Caco-2 (cell line): ENCODE measurements around the gene ARHGDIA. TPM values are rescaled to one million over a fixed set of nuclear protein-coding genes. Genes with fewer than 3 reads are reported as not detected.
A peak's percentile ranks its signal among the peaks of the same experiment; 100 is the strongest.

ENCODE experiments used
- BruUV-seq: library from RNA; stranded (reverse); fragments of 400-500 nt; replicated peaks from 2 replicates; lab custom pipeline; 2021; lab: Mats Ljungman, UMichigan
- CTCF ChIA-PET: fragments of 300-600 bp; sonication (Branson Sonifier 250); formaldehyde crosslinking; loops from one replicate; lab custom pipeline; 2022; ENCODE audit warnings: antibody characterized with exemption; lab: Charles Lee
- POLR2A ChIA-PET: fragments of 300-600 bp; sonication (Branson Sonifier 250); formaldehyde crosslinking; loops from one replicate; lab custom pipeline; 2022; ENCODE audit warnings: antibody characterized with exemption; lab: Charles Lee
- DNase-seq, 2 experiments: peaks; one replicate each; pipeline versions ENCODE4 v3.0.0 to v3.0.0-alpha.2; 2020 to 2022
- H3K27me3 ChIP-seq: replicated peaks from 2 replicates; pipeline ENCODE4 v1.6.0; 2011; ENCODE audit warnings: low read length; ENCODE audit not compliant: control insufficient read depth, insufficient read depth
- H3K36me3 ChIP-seq: 2 replicates; pipeline ENCODE4 v1.5.1; 2011; ENCODE audit warnings: low read length; ENCODE audit not compliant: control insufficient read depth, insufficient read depth
- H3K4me1 ChIP-seq: fragments of 250-450 bp; sonication (Bioruptor Pico); 2 replicates; pipeline ENCODE4 v1.5.1; 2020; ENCODE audit warnings: mild to moderate bottlenecking
- H3K4me3 ChIP-seq: 2 replicates; pipeline ENCODE4 v1.5.1; 2011; ENCODE audit warnings: low read depth, mild to moderate bottlenecking, control low read depth, low read length
- H3K9me3 ChIP-seq: fragments of 250-450 bp; sonication (Bioruptor Pico); 2 replicates; pipeline ENCODE4 v1.5.1; 2020; ENCODE audit warnings: mild to moderate bottlenecking, moderate library complexity
- H3K27ac Mint-ChIP-seq: one replicate; pipeline ENCODE4 v1.8.0; 2022; ENCODE audit warnings: mixed read lengths; ENCODE audit not compliant: unreplicated experiment
- H3K27me3 Mint-ChIP-seq: one replicate; pipeline ENCODE4 v1.8.0; 2022; ENCODE audit warnings: mixed read lengths; ENCODE audit not compliant: insufficient read depth, unreplicated experiment
- H3K36me3 Mint-ChIP-seq: one replicate; pipeline ENCODE4 v1.8.0; 2022; ENCODE audit warnings: mild to moderate bottlenecking, mixed read lengths; ENCODE audit not compliant: insufficient read depth, unreplicated experiment
- H3K4me1 Mint-ChIP-seq: one replicate; pipeline ENCODE4 v1.8.0; 2022; ENCODE audit warnings: low read depth, mixed read lengths; ENCODE audit not compliant: unreplicated experiment
- H3K4me3 Mint-ChIP-seq: one replicate; pipeline ENCODE4 v1.8.0; 2022; ENCODE audit warnings: mild to moderate bottlenecking, moderate library complexity, mixed read lengths; ENCODE audit not compliant: unreplicated experiment
- H3K9me3 Mint-ChIP-seq: one replicate; pipeline ENCODE4 v1.8.0; 2022; ENCODE audit warnings: mixed read lengths; ENCODE audit not compliant: unreplicated experiment
- intact Hi-C: fragments of 100-400 bp; cut with micrococcal nuclease; formaldehyde crosslinking; loops from one replicate; pipeline ENCODE4 v1.10.0; 2022; ENCODE audit not compliant: unreplicated experiment
- total RNA-seq: library from RNA; stranded (reverse); gene quantifications from 2 replicates; pipeline ENCODE4 v1.2.3, GENCODE V29; 2022
- TF ChIP-seq, protein P1 (sequence below), 2 experiments: fragments of 200-600 bp in 1 of 2; IDR thresholded peaks; 1 replicate in 1 of 2; 2 replicates in 1 of 2; pipeline versions ENCODE4 v1.5.1 to v1.8.0; 2011 to 2022; ENCODE audit warnings: antibody characterized with exemption in 1 of 2, control low read depth in 1 of 2, inconsistent platforms in 1 of 2, low read depth in 1 of 2, low read length in 1 of 2, mild to moderate bottlenecking in 1 of 2, moderate library complexity in 1 of 2; ENCODE audit not compliant: insufficient read depth in 1 of 2, severe bottlenecking in 1 of 2, unreplicated experiment in 1 of 2

Gene ARHGDIA
- total RNA-seq, 1 experiment from 2014 or later, result 253 TPM

DNA sequence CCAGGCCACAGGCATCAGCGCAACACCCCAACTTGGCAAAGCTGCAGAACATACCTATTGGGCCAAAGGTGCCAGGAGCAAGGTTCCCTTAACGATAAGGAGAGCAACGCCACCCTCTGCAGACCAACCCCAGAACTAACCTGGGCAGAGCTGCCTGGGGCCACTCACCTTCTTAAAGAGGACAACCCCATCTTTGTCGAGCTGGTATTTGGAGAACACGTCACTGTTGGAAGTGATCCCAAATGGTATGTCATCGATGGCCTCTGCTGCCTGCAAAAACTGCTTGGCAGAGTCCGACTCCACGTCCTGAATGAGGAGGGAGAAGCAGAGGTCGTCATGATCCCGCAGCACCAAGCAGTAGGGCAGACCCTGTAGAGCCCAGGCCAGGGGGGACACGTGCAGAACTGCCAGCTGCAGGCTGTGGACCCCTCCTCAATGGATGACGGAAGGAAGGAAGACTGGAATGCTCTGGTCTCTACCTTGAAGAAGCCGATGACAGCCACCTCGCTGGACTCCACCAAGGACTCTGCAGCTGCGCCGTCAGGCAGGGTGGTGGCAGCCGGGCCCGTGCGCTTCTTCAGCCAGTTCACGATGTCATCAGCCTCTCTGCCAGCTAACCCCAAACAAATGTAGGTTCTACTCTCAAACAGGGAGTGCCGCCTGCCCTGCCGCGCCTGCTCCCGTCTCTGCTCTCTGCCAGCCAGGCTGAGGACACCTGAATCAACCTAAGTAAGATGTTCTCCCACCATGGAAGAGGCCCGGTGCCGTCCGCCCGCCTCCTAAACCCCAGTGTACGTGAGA is 16.0 kb downstream of the ARHGDIA start:
- ChIA-PET CTCF (interaction anchor here (0.8 kb wide), 2 partner anchors 48 to 119 kb away, joined by 3 to 6 read pairs; no protein-coding TSS in a partner anchor), POLR2A (interaction anchor here (0.6 to 0.7 kb wide), 4 partner anchors 30 to 299 kb away, joined by 3 to 6 read pairs (median 4); partner anchors contain the start of gene PCYT2)
- TF ChIP-seq, protein P1, sequence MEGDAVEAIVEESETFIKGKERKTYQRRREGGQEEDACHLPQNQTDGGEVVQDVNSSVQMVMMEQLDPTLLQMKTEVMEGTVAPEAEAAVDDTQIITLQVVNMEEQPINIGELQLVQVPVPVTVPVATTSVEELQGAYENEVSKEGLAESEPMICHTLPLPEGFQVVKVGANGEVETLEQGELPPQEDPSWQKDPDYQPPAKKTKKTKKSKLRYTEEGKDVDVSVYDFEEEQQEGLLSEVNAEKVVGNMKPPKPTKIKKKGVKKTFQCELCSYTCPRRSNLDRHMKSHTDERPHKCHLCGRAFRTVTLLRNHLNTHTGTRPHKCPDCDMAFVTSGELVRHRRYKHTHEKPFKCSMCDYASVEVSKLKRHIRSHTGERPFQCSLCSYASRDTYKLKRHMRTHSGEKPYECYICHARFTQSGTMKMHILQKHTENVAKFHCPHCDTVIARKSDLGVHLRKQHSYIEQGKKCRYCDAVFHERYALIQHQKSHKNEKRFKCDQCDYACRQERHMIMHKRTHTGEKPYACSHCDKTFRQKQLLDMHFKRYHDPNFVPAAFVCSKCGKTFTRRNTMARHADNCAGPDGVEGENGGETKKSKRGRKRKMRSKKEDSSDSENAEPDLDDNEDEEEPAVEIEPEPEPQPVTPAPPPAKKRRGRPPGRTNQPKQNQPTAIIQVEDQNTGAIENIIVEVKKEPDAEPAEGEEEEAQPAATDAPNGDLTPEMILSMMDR (IDR thresholded peaks at IDR 0.05; ENCODE audit: insufficient read depth in 1 of 2, low read depth in 1 of 2, low read length in 1 of 2, severe bottlenecking in 1 of 2, unreplicated experiment in 1 of 2), result peak in 1 of 2 experiments; percentile 33
- Histone ChIP-seq H3K9me3 (no peaks in the 10 kb centered on the region), H3K27me3 (no peaks in the 10 kb centered on the region), H3K4me3 (no peak overlapping the region), H3K36me3 (peaks cover 11% of the 10 kb centered on the region), H3K4me1 (peaks cover 10% of the 10 kb centered on the region)
- Mint-ChIP-seq H3K27ac (no peak overlapping the region), H3K4me1 (peaks cover 7% of the 10 kb centered on the region), H3K4me3 (no peak overlapping the region), H3K36me3 (peaks cover 100% of the 10 kb centered on the region), H3K27me3 (no peaks in the 10 kb centered on the region), H3K9me3 (no peaks in the 10 kb centered on the region)
- DNase-seq, result no peak
- intact Hi-C loops, result no loop called here
- no TSS peak for BruUV-seq

DNA sequence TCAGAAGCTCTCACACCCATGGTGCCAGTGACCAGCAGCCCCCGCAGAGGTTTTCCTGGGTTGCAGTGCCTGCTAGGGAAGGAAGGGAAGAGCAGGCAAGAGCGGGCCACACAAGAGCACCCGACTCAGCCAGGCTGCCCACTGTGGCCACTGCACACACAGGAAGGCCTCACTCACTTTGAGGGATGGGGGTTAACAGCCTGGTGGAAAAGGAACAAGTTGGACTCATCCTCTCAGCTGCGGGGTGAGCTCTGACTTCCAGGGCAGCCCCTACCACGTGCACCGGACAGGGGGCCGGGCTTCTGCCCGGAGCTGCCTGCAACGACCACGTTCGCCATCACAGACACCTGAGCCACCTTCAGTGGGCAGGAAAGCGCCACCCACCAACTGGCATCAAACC is 18.9 kb downstream of the ARHGDIA start:
- peaks cover 6% of the 10 kb centered on the region for H3K36me3 ChIP-seq
- H3K9me3 ChIP-seq, result no peaks in the 10 kb centered on the region
- H3K27me3 Mint-ChIP-seq, result no peaks in the 10 kb centered on the region
- no peak for DNase-seq
- no peaks in the 10 kb centered on the region for H3K9me3 Mint-ChIP-seq
- intact Hi-C loops, result no loop called here
- H3K4me3 ChIP-seq, result no peak overlapping the region
- H3K4me1 ChIP-seq, result no peaks in the 10 kb centered on the region
- ChIA-PET POLR2A (no interaction called here), CTCF (no interaction called here)
- H3K4me1 Mint-ChIP-seq, result no peaks in the 10 kb centered on the region
- TF ChIP-seq, protein P1 (IDR thresholded peaks at IDR 0.05; ENCODE audit: insufficient read depth in 1 of 2, low read depth in 1 of 2, low read length in 1 of 2, severe bottlenecking in 1 of 2, unreplicated experiment in 1 of 2), result no peak
- H3K36me3 Mint-ChIP-seq, result peaks cover 96% of the 10 kb centered on the region
- H3K4me3 Mint-ChIP-seq, result no peak overlapping the region
- no peaks in the 10 kb centered on the region for H3K27me3 ChIP-seq
- BruUV-seq, result no TSS peak
- H3K27ac Mint-ChIP-seq, result no peak overlapping the region

DNA sequence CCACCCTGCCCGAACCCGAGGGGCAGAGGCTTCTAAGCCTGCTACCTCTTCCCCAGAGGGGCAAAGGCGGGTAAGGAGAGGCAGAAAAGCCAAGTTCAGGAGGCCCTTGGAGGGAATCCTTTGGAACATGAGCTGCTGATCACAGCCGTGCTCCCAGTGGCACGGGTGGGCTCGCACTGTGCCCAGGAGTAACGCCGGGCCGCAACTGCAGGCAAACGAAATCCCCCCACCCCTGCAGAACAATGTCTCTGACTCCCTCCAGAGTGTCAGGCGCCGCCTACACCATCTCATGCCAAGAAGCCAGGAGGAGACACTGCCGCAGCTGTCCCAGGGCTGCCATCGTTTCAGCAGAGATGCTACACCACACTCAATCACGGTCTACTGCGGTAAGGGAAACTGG is 19.7 kb downstream of the ARHGDIA start:
- no peaks in the 10 kb centered on the region for H3K9me3 ChIP-seq
- intact Hi-C loops, result no loop called here
- POLR2A ChIA-PET, result no interaction called here
- Mint-ChIP-seq H3K27me3 (no peaks in the 10 kb centered on the region), H3K4me1 (no peaks in the 10 kb centered on the region), H3K9me3 (no peaks in the 10 kb centered on the region), H3K27ac (no peak overlapping the region), H3K4me3 (no peak overlapping the region), H3K36me3 (peaks cover 96% of the 10 kb centered on the region)
- CTCF ChIA-PET, result interaction anchor here (0.7 kb wide), 1 partner anchor 1156 kb away, joined by 3 read pairs; no protein-coding TSS in a partner anchor
- H3K4me1 ChIP-seq, result no peaks in the 10 kb centered on the region
- DNase-seq, result no peak
- TF ChIP-seq, protein P1 (IDR thresholded peaks at IDR 0.05; ENCODE audit: insufficient read depth in 1 of 2, low read depth in 1 of 2, low read length in 1 of 2, severe bottlenecking in 1 of 2, unreplicated experiment in 1 of 2), result no peak
- BruUV-seq, result no TSS peak
- H3K36me3 ChIP-seq, result peaks cover 6% of the 10 kb centered on the region
- H3K4me3 ChIP-seq, result no peak overlapping the region
- no peaks in the 10 kb centered on the region for H3K27me3 ChIP-seq
